Panc1 (cell line): Measurements from ENCODE around the gene COMMD6.

Experiments used
- CTCF ChIP-seq: fragments of 450-650 bp; IDR thresholded peaks from 2 replicates; pipeline ENCODE4 v1.5.1; 2017; ENCODE audit warnings: mild to moderate bottlenecking
- SIN3A ChIP-seq: IDR thresholded peaks from 2 replicates; pipeline ENCODE4 v1.6.1; 2012; ENCODE audit warnings: low read depth, mild to moderate bottlenecking, low read length, moderate library complexity, borderline replicate concordance; ENCODE audit not compliant: insufficient read depth

GRCh38 chr13:75549262-75550158 is 11.9 kb upstream of the COMMD6 start, which contains the start of gene UCHL3:
- TF ChIP-seq CTCF (peak; percentile 84), SIN3A (peak; percentile 73; the same call in 1 of the 2 replicates)
